ENCODE data around the gene BHLHA9.

The BHLHA9 gene

GRCh38 chr17:1271030-1271423 is 783 bp downstream of the BHLHA9 start:
- TF ChIP-seq CEBPB (IDR thresholded peaks at IDR 0.05) (no peak), TEAD4 (IDR thresholded peaks at IDR 0.05) (no peak), RAD21 (IDR thresholded peaks at IDR 0.05; ENCODE audit: low read depth) (no peak), EGR1 (IDR thresholded peaks at IDR 0.05) (no peak), CREB1 (IDR thresholded peaks at IDR 0.05; ENCODE audit: low read depth) (no peak)
- TF ChIP-seq, protein P1, sequence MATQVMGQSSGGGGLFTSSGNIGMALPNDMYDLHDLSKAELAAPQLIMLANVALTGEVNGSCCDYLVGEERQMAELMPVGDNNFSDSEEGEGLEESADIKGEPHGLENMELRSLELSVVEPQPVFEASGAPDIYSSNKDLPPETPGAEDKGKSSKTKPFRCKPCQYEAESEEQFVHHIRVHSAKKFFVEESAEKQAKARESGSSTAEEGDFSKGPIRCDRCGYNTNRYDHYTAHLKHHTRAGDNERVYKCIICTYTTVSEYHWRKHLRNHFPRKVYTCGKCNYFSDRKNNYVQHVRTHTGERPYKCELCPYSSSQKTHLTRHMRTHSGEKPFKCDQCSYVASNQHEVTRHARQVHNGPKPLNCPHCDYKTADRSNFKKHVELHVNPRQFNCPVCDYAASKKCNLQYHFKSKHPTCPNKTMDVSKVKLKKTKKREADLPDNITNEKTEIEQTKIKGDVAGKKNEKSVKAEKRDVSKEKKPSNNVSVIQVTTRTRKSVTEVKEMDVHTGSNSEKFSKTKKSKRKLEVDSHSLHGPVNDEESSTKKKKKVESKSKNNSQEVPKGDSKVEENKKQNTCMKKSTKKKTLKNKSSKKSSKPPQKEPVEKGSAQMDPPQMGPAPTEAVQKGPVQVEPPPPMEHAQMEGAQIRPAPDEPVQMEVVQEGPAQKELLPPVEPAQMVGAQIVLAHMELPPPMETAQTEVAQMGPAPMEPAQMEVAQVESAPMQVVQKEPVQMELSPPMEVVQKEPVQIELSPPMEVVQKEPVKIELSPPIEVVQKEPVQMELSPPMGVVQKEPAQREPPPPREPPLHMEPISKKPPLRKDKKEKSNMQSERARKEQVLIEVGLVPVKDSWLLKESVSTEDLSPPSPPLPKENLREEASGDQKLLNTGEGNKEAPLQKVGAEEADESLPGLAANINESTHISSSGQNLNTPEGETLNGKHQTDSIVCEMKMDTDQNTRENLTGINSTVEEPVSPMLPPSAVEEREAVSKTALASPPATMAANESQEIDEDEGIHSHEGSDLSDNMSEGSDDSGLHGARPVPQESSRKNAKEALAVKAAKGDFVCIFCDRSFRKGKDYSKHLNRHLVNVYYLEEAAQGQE (IDR thresholded peaks at IDR 0.05; ENCODE audit: low read depth), result no peak

- TF ChIP-seq NFIC (IDR thresholded peaks at IDR 0.05), result no peak
- TF ChIP-seq FOXM1 (IDR thresholded peaks at IDR 0.05; ENCODE audit: borderline replicate concordance, low read depth), result no peak
- TF ChIP-seq EP300 (IDR thresholded peaks at IDR 0.05; ENCODE audit: borderline replicate concordance), result no peak
- TF ChIP-seq ZBTB7A (IDR thresholded peaks at IDR 0.05; ENCODE audit: low read depth), result no peak
- no peak for TF ChIP-seq TAF1 (IDR thresholded peaks at IDR 0.05; ENCODE audit: low read depth)
- no peak for TF ChIP-seq RAD21 (IDR thresholded peaks at IDR 0.05; ENCODE audit: low read depth)
- no peak for TF ChIP-seq CREB1 (IDR thresholded peaks at IDR 0.05; ENCODE audit: low read depth)
Observed at GRCh38 chr17:1271441-1271840, 1.2 kb downstream of the BHLHA9 start.

GRCh38 chr17:1272701-1273100 is 2.5 kb downstream of the BHLHA9 start:
- TF ChIP-seq ZBTB7A (IDR thresholded peaks at IDR 0.05; ENCODE audit: low read depth) (no peak), RAD21 (IDR thresholded peaks at IDR 0.05; ENCODE audit: low read depth) (no peak), CEBPB (IDR thresholded peaks at IDR 0.05) (no peak), NFIC (IDR thresholded peaks at IDR 0.05) (no peak), MAX (IDR thresholded peaks at IDR 0.05) (no peak), TAF1 (IDR thresholded peaks at IDR 0.05; ENCODE audit: low read depth) (no peak), FOXM1 (IDR thresholded peaks at IDR 0.05; ENCODE audit: borderline replicate concordance, low read depth) (no peak), EGR1 (IDR thresholded peaks at IDR 0.05) (no peak), YY1 (IDR thresholded peaks at IDR 0.05; ENCODE audit: low read depth) (no peak), CREB1 (IDR thresholded peaks at IDR 0.05; ENCODE audit: low read depth) (no peak), TCF12 (IDR thresholded peaks at IDR 0.05; ENCODE audit: low read depth) (no peak), EP300 (IDR thresholded peaks at IDR 0.05; ENCODE audit: borderline replicate concordance) (no peak)
- TF ChIP-seq, protein P2, sequence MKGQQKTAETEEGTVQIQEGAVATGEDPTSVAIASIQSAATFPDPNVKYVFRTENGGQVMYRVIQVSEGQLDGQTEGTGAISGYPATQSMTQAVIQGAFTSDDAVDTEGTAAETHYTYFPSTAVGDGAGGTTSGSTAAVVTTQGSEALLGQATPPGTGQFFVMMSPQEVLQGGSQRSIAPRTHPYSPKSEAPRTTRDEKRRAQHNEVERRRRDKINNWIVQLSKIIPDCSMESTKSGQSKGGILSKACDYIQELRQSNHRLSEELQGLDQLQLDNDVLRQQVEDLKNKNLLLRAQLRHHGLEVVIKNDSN (IDR thresholded peaks at IDR 0.05), result no peak

GRCh38 chr17:1273492-1274244 is 3.4 kb downstream of the BHLHA9 start:
- TF ChIP-seq, protein P2 (IDR thresholded peaks at IDR 0.05), result no peak
- TF ChIP-seq TCF12 (IDR thresholded peaks at IDR 0.05; ENCODE audit: low read depth), result no peak
- TF ChIP-seq ZBTB7A (IDR thresholded peaks at IDR 0.05; ENCODE audit: low read depth), result no peak
- no peak for TF ChIP-seq YY1 (IDR thresholded peaks at IDR 0.05; ENCODE audit: low read depth)
- TF ChIP-seq, protein P1 (IDR thresholded peaks at IDR 0.05; ENCODE audit: low read depth), result no peak
- TF ChIP-seq NFIC (IDR thresholded peaks at IDR 0.05), result no peak
- TF ChIP-seq EGR1 (IDR thresholded peaks at IDR 0.05), result no peak
- no peak for TF ChIP-seq EP300 (IDR thresholded peaks at IDR 0.05; ENCODE audit: borderline replicate concordance)
- no peak for TF ChIP-seq TEAD4 (IDR thresholded peaks at IDR 0.05)
- TF ChIP-seq TAF1 (IDR thresholded peaks at IDR 0.05; ENCODE audit: low read depth), result no peak
- TF ChIP-seq CEBPB (IDR thresholded peaks at IDR 0.05), result no peak
- TF ChIP-seq MAX (IDR thresholded peaks at IDR 0.05), result no peak
- no peak for TF ChIP-seq FOXM1 (IDR thresholded peaks at IDR 0.05; ENCODE audit: borderline replicate concordance, low read depth)
- TF ChIP-seq RAD21 (IDR thresholded peaks at IDR 0.05; ENCODE audit: low read depth), result no peak
- TF ChIP-seq CREB1 (IDR thresholded peaks at IDR 0.05; ENCODE audit: low read depth), result no peak

- TF ChIP-seq, protein P1 (IDR thresholded peaks at IDR 0.05; ENCODE audit: low read depth), result no peak
- no peak for TF ChIP-seq FOXM1 (IDR thresholded peaks at IDR 0.05; ENCODE audit: borderline replicate concordance, low read depth)
- TF ChIP-seq MAX (IDR thresholded peaks at IDR 0.05), result no peak
Observed at GRCh38 chr17:1274245-1274608, 4.0 kb downstream of the BHLHA9 start.
